Omental fat pad (tissue), 4 donors: ENCODE results near the gene BBS10. TPM values are rescaled to one million over a fixed set of nuclear protein-coding genes. Genes with fewer than 3 reads are reported as not detected.
"Not testable (repeated sequence)": the region's sequence is repeated elsewhere in the genome, so short reads cannot be mapped to it uniquely, and the experiment has no call there.

Experiments
- ATAC-seq: fragments of 150-250 bp; one replicate; pipeline ENCODE4 v1.9.1; 2016; ENCODE audit warnings: mild to moderate bottlenecking, moderate library complexity; ENCODE audit not compliant: low FRiP score
- DNase-seq: peaks from one replicate; pipeline ENCODE4 v3.0.0-alpha.2; 2019; ENCODE audit warnings: low spot score
- total RNA-seq, 4 donors: library from RNA; depleted of rRNA; stranded (reverse); fragments of >200 nt; gene quantifications; one replicate each; pipeline ENCODE4 v1.1.0, GENCODE V29; 2016
- TF ChIP-seq, protein P1 (sequence below), 3 donors: fragments of 450-650 bp; IDR thresholded peaks; one replicate each; pipeline ENCODE4 v1.5.1; 2016 to 2017; ENCODE audit warnings: antibody characterized with exemption in 3 of 3, mild to moderate bottlenecking in 3 of 3, moderate library complexity in 2 of 3

Gene BBS10
- total RNA-seq, 4 donors from 2014 or later = 7.2 to 17.9 (median 15.7) TPM

DNA sequence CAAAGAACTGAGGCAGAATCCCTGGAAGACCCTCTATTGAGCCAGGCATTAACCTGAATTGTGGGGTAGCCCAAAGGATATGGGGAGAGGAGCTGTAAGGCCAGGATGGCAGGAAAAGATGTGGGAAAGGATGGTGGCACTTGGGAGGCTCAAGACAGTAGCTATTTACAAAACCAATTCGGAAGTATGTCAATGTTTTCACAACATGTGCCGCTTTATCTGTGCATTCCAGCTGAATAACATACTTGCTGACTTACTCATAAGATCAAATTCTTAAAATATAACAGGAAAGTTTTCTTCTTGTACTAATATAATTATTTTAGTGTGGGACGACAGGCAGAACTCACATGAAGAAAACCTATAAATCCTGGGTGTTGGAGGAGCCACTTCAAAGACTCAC is 10.6 kb downstream of the BBS10 start:
- TF ChIP-seq, protein P1, sequence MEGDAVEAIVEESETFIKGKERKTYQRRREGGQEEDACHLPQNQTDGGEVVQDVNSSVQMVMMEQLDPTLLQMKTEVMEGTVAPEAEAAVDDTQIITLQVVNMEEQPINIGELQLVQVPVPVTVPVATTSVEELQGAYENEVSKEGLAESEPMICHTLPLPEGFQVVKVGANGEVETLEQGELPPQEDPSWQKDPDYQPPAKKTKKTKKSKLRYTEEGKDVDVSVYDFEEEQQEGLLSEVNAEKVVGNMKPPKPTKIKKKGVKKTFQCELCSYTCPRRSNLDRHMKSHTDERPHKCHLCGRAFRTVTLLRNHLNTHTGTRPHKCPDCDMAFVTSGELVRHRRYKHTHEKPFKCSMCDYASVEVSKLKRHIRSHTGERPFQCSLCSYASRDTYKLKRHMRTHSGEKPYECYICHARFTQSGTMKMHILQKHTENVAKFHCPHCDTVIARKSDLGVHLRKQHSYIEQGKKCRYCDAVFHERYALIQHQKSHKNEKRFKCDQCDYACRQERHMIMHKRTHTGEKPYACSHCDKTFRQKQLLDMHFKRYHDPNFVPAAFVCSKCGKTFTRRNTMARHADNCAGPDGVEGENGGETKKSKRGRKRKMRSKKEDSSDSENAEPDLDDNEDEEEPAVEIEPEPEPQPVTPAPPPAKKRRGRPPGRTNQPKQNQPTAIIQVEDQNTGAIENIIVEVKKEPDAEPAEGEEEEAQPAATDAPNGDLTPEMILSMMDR (IDR thresholded peaks at IDR 0.05) = no peak
- DNase-seq = no peak
- no peak for ATAC-seq

DNA sequence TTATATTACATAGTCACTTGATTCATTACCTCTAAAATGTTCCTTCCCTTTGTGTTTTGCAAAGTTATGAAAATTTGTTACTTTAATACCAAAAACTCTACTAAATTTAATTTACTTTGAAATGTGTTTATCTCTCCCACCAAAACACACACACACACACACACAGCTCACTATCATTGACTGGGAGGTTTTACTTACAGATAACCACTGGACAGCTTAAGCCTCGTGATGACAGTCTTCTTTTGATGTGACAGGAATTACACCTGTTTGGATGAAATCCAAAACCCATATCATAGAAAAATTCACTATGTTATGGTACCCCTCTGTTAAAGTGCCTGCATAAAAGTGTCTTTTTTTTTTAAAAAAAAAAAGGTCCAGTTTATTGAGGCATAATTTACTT is 15.6 kb downstream of the BBS10 start:
- no peak for ATAC-seq
- DNase-seq = no peak
- TF ChIP-seq, protein P1 (IDR thresholded peaks at IDR 0.05) = no peak

DNA sequence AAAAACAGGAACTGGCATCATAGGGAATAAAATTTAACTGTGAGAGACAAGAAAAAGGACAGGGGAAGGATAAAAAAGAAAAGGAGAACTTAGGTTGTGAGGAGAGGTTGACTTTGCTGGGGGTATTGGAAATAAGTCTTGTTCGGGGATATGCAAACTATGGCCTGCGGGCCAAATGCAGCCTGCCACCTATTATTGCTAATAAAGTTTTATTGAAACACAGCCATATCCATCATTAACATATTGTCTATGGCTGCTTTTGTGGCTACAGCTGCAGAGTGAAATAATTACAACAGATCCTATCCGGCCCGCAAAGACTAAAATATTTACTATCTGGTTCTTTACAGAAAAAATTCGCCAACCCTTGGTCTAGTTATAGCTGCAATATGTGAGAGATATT is 18.6 kb downstream of the BBS10 start:
- ATAC-seq (no peak), DNase-seq (no peak)
- TF ChIP-seq, protein P1 (IDR thresholded peaks at IDR 0.05) = no peak

DNA sequence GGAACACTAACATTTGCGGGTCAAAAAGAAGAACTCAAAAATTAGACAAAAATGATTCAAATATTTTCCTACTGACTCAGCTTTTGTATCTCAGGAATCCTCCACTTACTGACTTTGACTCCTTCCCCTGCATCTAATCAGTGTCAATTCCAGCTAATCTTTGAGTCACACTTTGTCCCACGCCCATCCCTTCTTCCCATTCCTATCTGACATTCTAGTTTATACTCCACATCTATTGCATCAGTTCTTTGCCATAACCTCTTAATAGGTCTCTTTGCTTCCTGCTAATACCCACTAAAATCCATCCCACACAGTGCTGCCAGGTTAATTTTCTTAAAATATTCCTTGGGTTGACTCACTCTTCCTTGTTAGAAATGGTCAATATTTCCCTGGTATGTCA is 19.1 kb downstream of the BBS10 start:
- peak; percentile 71 for ATAC-seq
- TF ChIP-seq, protein P1 (IDR thresholded peaks at IDR 0.05) = no peak
- DNase-seq = no peak

DNA sequence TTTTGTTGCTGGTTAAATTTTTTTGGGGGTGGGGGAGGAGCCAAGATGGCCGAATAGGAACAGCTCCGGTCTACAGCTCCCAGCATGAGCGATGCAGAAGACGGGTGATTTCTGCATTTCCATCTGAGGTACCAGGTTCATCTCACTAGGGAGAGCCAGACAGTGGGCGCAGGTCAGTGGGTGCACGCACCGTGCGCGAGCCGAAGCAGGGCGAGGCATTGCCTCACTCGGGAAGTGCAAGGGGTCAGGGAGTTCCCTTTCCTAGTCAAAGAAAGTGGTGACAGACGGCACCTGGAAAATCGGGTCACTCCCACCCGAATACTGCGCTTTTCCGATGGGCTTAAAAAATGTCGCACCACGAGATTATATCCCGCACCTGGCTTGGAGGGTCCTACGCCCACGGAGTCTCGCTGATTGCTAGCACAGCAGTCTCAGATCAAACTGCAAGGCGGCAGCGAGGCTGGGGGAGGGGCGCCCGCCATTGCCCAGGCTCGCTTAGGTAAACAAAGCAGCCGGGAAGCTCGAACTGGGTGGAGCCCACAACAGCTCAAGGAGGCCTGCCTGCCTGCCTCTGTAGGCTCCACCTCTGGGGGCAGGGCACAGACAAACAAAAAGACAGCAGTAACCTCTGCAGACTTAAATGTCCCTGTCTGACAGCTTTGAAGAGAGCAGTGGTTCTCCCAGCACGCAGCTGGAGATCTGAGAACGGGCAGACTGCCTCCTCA is 28.5 kb downstream of the BBS10 start:
- not testable (repeated sequence) for DNase-seq, ATAC-seq

DNA sequence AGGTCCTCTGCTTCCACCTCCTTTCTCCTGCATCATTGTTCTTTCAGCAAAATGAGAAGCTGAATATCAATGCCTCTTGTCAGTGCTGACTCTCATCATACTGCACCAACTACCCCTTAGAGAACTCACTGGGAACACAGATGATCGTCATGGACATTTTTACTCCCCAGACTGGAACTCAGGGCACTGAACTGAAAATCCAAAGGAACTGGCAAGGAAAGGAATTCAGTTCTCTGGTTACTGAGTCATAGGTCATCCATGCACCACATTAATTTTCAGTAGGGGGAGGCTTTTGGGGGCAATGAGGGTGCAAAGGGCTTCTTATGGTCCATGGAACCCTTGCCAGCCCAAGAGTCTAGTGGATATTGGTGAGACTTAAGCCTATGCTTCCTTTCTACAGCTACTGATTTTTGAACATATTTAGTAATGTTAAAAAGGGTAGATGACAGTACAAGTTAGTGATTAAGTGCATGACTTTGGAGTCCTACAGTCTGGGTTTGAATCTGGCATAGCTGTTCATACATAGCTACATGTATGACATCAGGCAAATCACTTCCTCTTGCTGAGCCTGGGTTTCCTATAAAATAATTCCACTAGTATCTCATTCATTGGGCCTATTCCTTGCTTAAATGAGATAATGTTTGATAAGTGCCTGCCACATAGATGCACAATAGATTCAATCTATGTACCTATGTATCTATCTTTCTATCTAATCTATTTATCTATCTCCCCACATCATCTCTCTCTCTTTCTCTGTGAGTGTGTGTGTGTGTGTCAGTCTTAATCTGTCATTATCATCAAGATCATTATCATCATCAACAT is 29.2 kb downstream of the BBS10 start:
- no peak for ATAC-seq
- DNase-seq = no peak
- TF ChIP-seq, protein P1 (IDR thresholded peaks at IDR 0.05) = no peak

DNA sequence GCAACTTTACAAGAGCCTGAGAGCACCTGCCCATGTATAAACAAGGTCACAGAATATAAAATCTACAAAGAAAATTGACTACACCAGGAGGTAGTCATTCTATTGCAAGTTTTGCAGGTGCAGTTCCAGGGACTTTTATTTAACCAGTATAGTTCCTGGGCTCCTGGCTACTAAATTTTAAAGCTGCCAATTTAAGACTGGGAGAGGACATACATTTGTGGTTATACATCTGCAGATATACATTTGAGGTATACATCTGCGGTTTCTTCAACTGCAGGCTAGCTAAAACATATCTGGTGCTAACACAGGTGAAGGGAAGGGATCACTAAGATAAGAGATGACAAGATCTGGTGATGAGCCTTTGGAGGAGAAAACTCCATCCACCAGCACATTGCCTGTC is 30.2 kb downstream of the BBS10 start:
- no peak for ATAC-seq
- TF ChIP-seq, protein P1 (IDR thresholded peaks at IDR 0.05) = no peak
- no peak for DNase-seq
